ENCODE results near the gene ADAM12. TPM values are rescaled to one million over a fixed set of nuclear protein-coding genes. Genes with fewer than 3 reads are reported as not detected.

ADAM12 gene
- total and polyA plus RNA-seq, 2 of the 13 experiments (the other 11 are each of a cell fraction or from before 2014, with no cell fraction given): not detected

DNA sequence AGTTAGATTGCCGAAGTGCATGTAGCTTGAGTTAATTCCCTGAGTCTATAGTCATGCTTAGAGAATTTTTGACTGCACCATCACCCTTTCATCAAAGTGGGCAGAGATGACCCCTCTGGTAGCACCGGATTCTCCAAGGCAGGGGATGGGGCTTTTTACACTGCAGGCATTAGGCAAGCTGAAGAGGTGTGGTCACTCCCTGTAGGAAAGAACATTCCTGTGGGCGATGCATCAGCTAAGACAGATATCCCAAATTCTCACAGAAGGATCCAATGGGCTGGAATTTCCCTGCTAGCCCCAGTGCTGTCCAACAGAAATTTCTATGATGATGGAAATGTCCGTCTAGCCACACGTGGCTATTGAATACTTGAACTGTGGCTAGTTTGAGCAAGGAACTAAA is 118.2 kb downstream of the ADAM12 start (continued):
- TF ChIP-seq, protein P1, sequence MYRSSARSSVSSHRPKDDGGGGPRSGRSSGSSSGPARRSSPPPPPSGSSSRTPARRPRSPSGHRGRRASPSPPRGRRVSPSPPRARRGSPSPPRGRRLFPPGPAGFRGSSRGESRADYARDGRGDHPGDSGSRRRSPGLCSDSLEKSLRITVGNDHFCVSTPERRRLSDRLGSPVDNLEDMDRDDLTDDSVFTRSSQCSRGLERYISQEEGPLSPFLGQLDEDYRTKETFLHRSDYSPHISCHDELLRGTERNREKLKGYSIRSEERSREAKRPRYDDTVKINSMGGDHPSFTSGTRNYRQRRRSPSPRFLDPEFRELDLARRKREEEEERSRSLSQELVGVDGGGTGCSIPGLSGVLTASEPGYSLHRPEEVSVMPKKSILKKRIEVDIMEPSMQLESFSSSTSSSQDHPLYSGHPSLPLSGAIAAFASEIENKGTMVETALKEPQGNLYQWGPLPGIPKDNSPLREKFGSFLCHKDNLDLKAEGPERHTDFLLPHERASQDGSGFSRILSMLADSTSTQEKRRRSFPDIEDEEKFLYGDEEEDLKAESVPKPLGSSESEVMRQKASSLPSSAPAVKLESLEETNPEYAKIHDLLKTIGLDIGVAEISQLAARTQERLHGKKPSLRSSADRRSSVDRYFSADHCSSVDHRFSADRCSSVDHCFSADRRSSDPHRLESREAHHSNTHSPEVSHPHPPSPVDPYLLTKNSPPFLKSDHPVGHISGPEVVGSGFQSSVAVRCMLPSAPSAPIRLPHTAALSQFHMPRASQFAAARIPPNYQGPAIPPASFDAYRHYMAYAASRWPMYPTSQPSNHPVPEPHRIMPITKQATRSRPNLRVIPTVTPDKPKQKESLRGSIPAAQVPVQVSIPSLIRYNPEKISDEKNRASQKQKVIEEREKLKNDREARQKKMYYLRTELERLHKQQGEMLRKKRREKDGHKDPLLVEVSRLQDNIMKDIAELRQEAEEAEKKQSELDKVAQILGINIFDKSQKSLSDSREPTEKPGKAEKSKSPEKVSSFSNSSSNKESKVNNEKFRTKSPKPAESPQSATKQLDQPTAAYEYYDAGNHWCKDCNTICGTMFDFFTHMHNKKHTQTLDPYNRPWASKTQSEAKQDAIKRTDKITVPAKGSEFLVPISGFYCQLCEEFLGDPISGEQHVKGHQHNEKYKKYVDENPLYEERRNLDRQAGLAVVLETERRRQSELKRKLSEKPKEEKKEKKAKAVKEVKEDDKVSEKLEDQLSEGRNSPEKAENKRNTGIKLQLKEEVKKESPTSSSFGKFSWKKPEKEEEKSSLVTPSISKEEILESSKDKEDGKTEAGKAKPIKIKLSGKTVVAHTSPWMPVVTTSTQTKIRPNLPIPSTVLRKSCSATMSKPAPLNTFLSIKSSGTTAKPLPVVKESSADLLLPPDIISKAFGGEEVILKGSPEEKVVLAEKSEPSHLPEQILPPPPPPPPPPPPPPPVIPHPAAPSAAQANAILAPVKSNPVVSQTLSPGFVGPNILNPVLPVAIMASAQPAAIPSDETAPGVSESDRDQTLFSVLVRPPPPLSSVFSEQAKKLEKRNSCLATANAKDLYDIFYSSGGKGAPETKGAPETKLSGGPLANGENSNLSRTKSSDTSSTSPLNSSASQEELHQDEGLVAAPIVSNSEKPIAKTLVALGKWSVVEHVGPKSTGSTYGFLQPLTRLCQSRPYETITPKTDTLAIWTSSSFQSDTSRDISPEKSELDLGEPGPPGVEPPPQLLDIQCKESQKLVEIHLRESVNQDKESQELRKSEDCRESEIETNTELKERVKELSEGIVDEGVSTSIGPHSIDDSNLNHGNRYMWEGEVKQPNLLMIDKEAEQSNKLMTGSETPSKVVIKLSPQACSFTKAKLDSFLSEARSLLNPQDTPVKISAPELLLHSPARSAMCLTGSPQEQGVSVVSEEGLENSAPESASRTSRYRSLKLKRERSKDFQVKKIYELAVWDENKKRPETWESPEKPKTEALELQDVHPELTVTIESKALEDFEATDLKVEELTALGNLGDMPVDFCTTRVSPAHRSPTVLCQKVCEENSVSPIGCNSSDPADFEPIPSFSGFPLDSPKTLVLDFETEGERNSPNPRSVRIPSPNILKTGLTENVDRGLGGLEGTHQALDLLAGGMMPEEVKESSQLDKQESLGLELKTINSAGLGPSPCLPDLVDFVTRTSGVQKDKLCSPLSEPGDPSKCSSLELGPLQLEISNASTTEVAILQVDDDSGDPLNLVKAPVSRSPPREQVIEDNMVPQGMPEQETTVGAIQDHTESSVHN (CRISPR knock-in tag; IDR thresholded peaks at IDR 0.05): no peak

DNA sequence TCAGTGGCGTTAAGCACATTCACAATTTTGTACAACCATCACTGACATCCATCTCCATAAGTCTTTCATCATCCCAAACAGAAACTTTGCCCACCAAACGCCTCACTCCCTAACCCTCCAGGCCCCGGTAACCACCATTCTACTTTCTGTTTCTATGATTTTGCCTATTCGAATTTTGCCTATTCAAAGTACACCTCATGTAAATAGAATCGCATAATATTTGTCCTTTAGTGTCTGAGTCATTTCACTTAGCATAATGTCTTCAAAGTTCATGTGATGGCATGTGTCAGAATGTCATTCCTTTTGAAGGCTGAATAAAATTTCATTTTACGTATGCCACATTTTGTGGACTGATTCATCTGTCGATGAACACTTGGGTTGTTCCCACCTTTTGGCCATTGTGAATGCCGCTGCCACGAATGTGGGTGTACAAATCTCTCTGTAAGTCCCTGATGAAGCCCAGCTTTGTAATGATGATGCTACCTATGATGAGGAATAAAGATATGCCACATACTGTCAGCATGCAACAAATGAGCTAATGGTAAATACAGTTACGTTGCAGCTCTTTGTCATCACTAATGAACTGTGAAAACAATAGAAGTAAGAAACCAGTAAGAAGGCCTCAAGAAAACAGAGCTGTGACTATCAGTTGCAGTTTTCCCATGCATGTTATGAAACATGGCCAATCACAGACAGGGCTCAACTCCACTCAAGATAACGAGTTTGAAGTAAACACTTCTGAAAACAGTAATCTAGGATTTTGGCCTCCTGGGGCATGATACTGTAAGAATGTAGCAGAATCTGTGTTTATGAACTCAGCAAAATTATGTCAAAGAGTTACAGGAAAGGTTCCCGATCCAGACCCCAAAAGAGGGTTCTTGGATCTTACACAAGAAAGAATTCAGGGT is 120.0 kb downstream of the ADAM12 start:
- no peaks in the 10 kb centered on the region for H4K20me1 ChIP-seq (ENCODE audit: insufficient read depth, low read length)
- CTCF ChIA-PET (ENCODE audit: low intra/inter-chr PET ratio, low total read pairs): no interaction called here
- no peaks in the 10 kb centered on the region for H3K79me2 ChIP-seq (ENCODE audit: insufficient read depth, low read length)
- intact Hi-C loops (cut with micrococcal nuclease; ENCODE audit: unreplicated experiment): no loop called here
- in situ Hi-C loops (cut with HindIII; ENCODE audit: extremely low pct_ligation_motif_present, low pct_unique_long_range_greater_than_20kb): no loop called here
- no peak overlapping the region for H3K4me2 ChIP-seq (ENCODE audit: low read depth, low read length)
- 12% methylated on average over 12 of the region's 12 CpGs for WGBS (ENCODE audit: low lambda C conversion rate)
- ATAC-seq (no peak), DNase-seq (ENCODE audit: low spot score) (no peak), FAIRE-seq (no peak)
- no peaks in the 10 kb centered on the region for H3K4me1 ChIP-seq (ENCODE audit: insufficient read depth, low read length)
- POLR2A ChIA-PET: no interaction called here
- BruUV-seq (replicated peaks): no TSS peak
- H3K27me3 ChIP-seq (ENCODE audit: control insufficient read depth in 1 of 2, insufficient read depth in 2 of 2, low read length in 2 of 2): peaks cover 0 to 4% of the 10 kb centered on the region in 2 experiments; a peak in 1 of 5 replicates
- H3K4me3 ChIP-seq (replicated peaks in 1 of 3; ENCODE audit: insufficient read depth in 1 of 3, low read depth in 2 of 3, low read length in 3 of 3): no peak overlapping the region
- no peaks in the 10 kb centered on the region for H3K9me3 ChIP-seq (ENCODE audit: low read length)
- H3K27ac ChIP-seq (ENCODE audit: extremely low read length, insufficient read depth, low read length): no peak overlapping the region
- H2AFZ ChIP-seq (ENCODE audit: low read length): no peak overlapping the region
- H3K9ac ChIP-seq (ENCODE audit: insufficient read depth, low read depth, low read length): no peak overlapping the region
- H3K36me3 ChIP-seq (replicated peaks in 1 of 2; ENCODE audit: control insufficient read depth in 1 of 2, insufficient read depth in 2 of 2, low read length in 2 of 2): no peaks in the 10 kb centered on the region
- no peak for TF ChIP-seq MAFF (IDR thresholded peaks at IDR 0.05; ENCODE audit: low read depth, low read length)
- no peak for TF ChIP-seq ZKSCAN8 (CRISPR knock-in tag; IDR thresholded peaks at IDR 0.05; ENCODE audit: borderline replicate concordance)
- TF ChIP-seq KLF12 (CRISPR knock-in tag; IDR thresholded peaks at IDR 0.05; ENCODE audit: borderline replicate concordance): no peak
- TF ChIP-seq RBM39 (IDR thresholded peaks at IDR 0.05; ENCODE audit: low read depth, low read length, poor library complexity, severe bottlenecking): no peak
- TF ChIP-seq EEA1 (CRISPR knock-in tag; IDR thresholded peaks at IDR 0.05; ENCODE audit: borderline replicate concordance): no peak
- TF ChIP-seq, protein P2, sequence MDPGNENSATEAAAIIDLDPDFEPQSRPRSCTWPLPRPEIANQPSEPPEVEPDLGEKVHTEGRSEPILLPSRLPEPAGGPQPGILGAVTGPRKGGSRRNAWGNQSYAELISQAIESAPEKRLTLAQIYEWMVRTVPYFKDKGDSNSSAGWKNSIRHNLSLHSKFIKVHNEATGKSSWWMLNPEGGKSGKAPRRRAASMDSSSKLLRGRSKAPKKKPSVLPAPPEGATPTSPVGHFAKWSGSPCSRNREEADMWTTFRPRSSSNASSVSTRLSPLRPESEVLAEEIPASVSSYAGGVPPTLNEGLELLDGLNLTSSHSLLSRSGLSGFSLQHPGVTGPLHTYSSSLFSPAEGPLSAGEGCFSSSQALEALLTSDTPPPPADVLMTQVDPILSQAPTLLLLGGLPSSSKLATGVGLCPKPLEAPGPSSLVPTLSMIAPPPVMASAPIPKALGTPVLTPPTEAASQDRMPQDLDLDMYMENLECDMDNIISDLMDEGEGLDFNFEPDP (CRISPR knock-in tag; conservative IDR thresholded peaks at IDR 0.05): no peak
- TF ChIP-seq FOXC1 (CRISPR knock-in tag; IDR thresholded peaks at IDR 0.05; ENCODE audit: borderline replicate concordance): no peak
- no peak for TF ChIP-seq POLR2A (IDR thresholded peaks at IDR 0.05; ENCODE audit: insufficient read depth in 1 of 2, low read depth in 2 of 2, low read length in 2 of 2)
- TF ChIP-seq ZBTB20 (CRISPR knock-in tag; IDR thresholded peaks at IDR 0.05; ENCODE audit: borderline replicate concordance, low read depth): no peak
- TF ChIP-seq ZNF558 (CRISPR knock-in tag; IDR thresholded peaks at IDR 0.05; ENCODE audit: borderline replicate concordance): no peak
- TF ChIP-seq KLF13 (CRISPR knock-in tag; IDR thresholded peaks at IDR 0.05): no peak
